Measurements from ENCODE around the gene ASB13. TPM values are rescaled to one million over a fixed set of nuclear protein-coding genes. Genes with fewer than 3 reads are reported as not detected.

The ASB13 gene
- total and polyA plus RNA-seq, 2 experiments from 2014 or later: 11.6 to 20.2 TPM

GRCh38 chr10:5679606-5680005 is 13.2 kb upstream of the ASB13 start (continued):
- TF ChIP-seq REST (IDR thresholded peaks at IDR 0.05; ENCODE audit: unreplicated experiment) (no peak), NANOG (IDR thresholded peaks at IDR 0.05; ENCODE audit: borderline replicate concordance) (no peak), ETS1 (IDR thresholded peaks at IDR 0.05) (no peak)

GRCh38 chr10:5679037-5679435 is 12.6 kb upstream of the ASB13 start:
- Histone ChIP-seq H3K9me2 (ENCODE audit: insufficient read depth) (peaks cover 4% of the 10 kb centered on the region), H3K27me3 (ENCODE audit: insufficient read depth) (peaks cover 18% of the 10 kb centered on the region), H3K27ac (ENCODE audit: low read depth) (no peak overlapping the region), H2AFZ (no peak overlapping the region), H4K20me1 (replicated peaks; ENCODE audit: insufficient read depth) (no peaks in the 10 kb centered on the region), H3K4me2 (no peak overlapping the region), H3K36me3 (ENCODE audit: insufficient read depth) (no peaks in the 10 kb centered on the region), H3K4me1 (ENCODE audit: insufficient read depth) (no peaks in the 10 kb centered on the region), H3K79me2 (replicated peaks; ENCODE audit: insufficient read depth) (no peaks in the 10 kb centered on the region), H3F3A (replicated peaks; ENCODE audit: low read depth) (0 out of 2 replicates have a peak, but pooled peaks cover 4% of the 10 kb centered on the region), H3K4me3 (no peak overlapping the region)
- Mint-ChIP-seq H3K27ac (no peak overlapping the region), H3K4me1 (peaks cover under 1% of the 10 kb centered on the region; the same call in 1 of the 3 replicates), H3K27me3 (ENCODE audit: insufficient read depth, low read depth, poor library complexity) (peaks cover under 1% of the 10 kb centered on the region), H3K4me3 (no peak overlapping the region), H3K9me3 (peaks cover 10% of the 10 kb centered on the region; the same call in 2 of the 3 replicates), H3K36me3 (ENCODE audit: low read depth) (peaks cover under 1% of the 10 kb centered on the region; the same call in 1 of the 3 replicates)
- ATAC-seq: no peak
- no peak for TF ChIP-seq EZH2 (IDR thresholded peaks at IDR 0.05; ENCODE audit: low read depth, unreplicated experiment)
- no peak for TF ChIP-seq ETS1 (IDR thresholded peaks at IDR 0.05)
- TF ChIP-seq POLR2AphosphoS5 (IDR thresholded peaks at IDR 0.05; ENCODE audit: low read depth): no peak
- TF ChIP-seq ZNF462 (CRISPR knock-in tag; IDR thresholded peaks at IDR 0.05): no peak
- no peak for TF ChIP-seq EZH2phosphoT487 (IDR thresholded peaks at IDR 0.05; ENCODE audit: unreplicated experiment)
- DNase-seq (ENCODE audit: low spot score): no peak

Measured in GM23338 (cell line).